ENCODE data around the gene PTOV1.

- TF ChIP-seq EZH2phosphoT487 (IDR thresholded peaks at IDR 0.05; ENCODE audit: borderline replicate concordance, low read length), result no peak
- TF ChIP-seq, protein P1, sequence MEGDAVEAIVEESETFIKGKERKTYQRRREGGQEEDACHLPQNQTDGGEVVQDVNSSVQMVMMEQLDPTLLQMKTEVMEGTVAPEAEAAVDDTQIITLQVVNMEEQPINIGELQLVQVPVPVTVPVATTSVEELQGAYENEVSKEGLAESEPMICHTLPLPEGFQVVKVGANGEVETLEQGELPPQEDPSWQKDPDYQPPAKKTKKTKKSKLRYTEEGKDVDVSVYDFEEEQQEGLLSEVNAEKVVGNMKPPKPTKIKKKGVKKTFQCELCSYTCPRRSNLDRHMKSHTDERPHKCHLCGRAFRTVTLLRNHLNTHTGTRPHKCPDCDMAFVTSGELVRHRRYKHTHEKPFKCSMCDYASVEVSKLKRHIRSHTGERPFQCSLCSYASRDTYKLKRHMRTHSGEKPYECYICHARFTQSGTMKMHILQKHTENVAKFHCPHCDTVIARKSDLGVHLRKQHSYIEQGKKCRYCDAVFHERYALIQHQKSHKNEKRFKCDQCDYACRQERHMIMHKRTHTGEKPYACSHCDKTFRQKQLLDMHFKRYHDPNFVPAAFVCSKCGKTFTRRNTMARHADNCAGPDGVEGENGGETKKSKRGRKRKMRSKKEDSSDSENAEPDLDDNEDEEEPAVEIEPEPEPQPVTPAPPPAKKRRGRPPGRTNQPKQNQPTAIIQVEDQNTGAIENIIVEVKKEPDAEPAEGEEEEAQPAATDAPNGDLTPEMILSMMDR (IDR thresholded peaks at IDR 0.05; ENCODE audit: low read depth, low read length, poor library complexity, severe bottlenecking), result no peak
Measured at GRCh38 chr19:49879243-49879963, 28.4 kb downstream of the PTOV1 start.

Measured in DOHH2 (cell line).